Activated CD8-positive, alpha-beta T cell treated with anti-CD3 and anti-CD28 coated beads for 36 hours (primary cell): Measurements from ENCODE around the gene CDK13. TPM values are rescaled to one million over a fixed set of nuclear protein-coding genes. Genes with fewer than 3 reads are reported as not detected.

Experiments
- ATAC-seq: fragments of 200-7000 bp; cut with Tn5 transposase; one replicate; pipeline ENCODE4 v1.10.0; 2021; ENCODE audit warnings: mild to moderate bottlenecking, moderate library complexity
- CTCF ChIA-PET: fragments of 350-600 bp; sonication (Branson Sonifier 250); formaldehyde crosslinking; loops from one replicate; lab custom pipeline; 2021; ENCODE audit warnings: antibody characterized with exemption; lab: Charles Lee
- POLR2A ChIA-PET: fragments of 350-600 bp; sonication (Branson Sonifier 250); formaldehyde crosslinking; loops from one replicate; lab custom pipeline; 2021; ENCODE audit warnings: antibody characterized with exemption; lab: Charles Lee
- DNase-seq: peaks from one replicate; pipeline ENCODE4 v3.0.0-alpha.2; 2020
- H3K27ac Mint-ChIP-seq: one replicate; pipeline ENCODE4 v1.8.0; 2021; ENCODE audit warnings: mild to moderate bottlenecking, mixed read lengths
- H3K27me3 Mint-ChIP-seq: one replicate; pipeline ENCODE4 v1.8.0; 2021; ENCODE audit warnings: mixed read lengths
- H3K36me3 Mint-ChIP-seq: one replicate; pipeline ENCODE4 v1.8.0; 2021; ENCODE audit warnings: low read depth, mixed read lengths
- H3K4me1 Mint-ChIP-seq: one replicate; pipeline ENCODE4 v1.8.0; 2021; ENCODE audit warnings: low read depth, mixed read lengths
- H3K4me3 Mint-ChIP-seq: one replicate; pipeline ENCODE4 v1.8.0; 2021; ENCODE audit warnings: mild to moderate bottlenecking, moderate library complexity, mixed read lengths
- H3K9me3 Mint-ChIP-seq: one replicate; pipeline ENCODE4 v1.8.0; 2021; ENCODE audit warnings: mixed read lengths
- CTCF ChIP-seq: fragments of 200-600 bp; IDR thresholded peaks from one replicate; pipeline ENCODE4 v1.8.0; 2022; ENCODE audit warnings: antibody characterized with exemption, mild to moderate bottlenecking
- intact Hi-C: fragments of 100-400 bp; cut with micrococcal nuclease; formaldehyde crosslinking; loops from one replicate; pipeline ENCODE4 v1.10.0; 2022
- total RNA-seq, 2 experiments: library from RNA; stranded (reverse); gene quantifications; one replicate each; pipeline ENCODE4 v1.2.3, GENCODE V29; 2021

Gene CDK13
- total RNA-seq, 2 experiments from 2014 or later: 31.6 to 32.2 TPM

- ATAC-seq (no peak), DNase-seq (no peak)
- no peak overlapping the region for H3K4me3 Mint-ChIP-seq
- intact Hi-C loops: no loop called here
- peaks cover 26% of the 10 kb centered on the region for H3K4me1 Mint-ChIP-seq
- H3K9me3 Mint-ChIP-seq: no peaks in the 10 kb centered on the region
- TF ChIP-seq CTCF: no peak
- H3K27me3 Mint-ChIP-seq: no peaks in the 10 kb centered on the region
- CTCF ChIA-PET: no interaction called here
- H3K27ac Mint-ChIP-seq: no peak overlapping the region
- POLR2A ChIA-PET: interaction anchor here (1.6 kb wide), 1 partner anchor 64 kb away, joined by 5 read pairs; no protein-coding TSS in a partner anchor
- peaks cover 23% of the 10 kb centered on the region for H3K36me3 Mint-ChIP-seq
Observed at GRCh38 chr7:40014376-40014775, 64.3 kb downstream of the CDK13 start.

GRCh38 chr7:40015790-40016296, 65.8 kb downstream of the CDK13 start:
- H3K36me3 Mint-ChIP-seq: peaks cover 18% of the 10 kb centered on the region
- H3K27ac Mint-ChIP-seq: peak overlapping the region; percentile 70
- peaks cover 26% of the 10 kb centered on the region for H3K4me1 Mint-ChIP-seq
- ATAC-seq (peak; percentile 89), DNase-seq (peak; percentile 20)
- ChIA-PET POLR2A (interaction anchor here (1.0 to 1.6 kb wide), 3 partner anchors 13 to 67 kb away, joined by 3 to 6 read pairs (median 5); no protein-coding TSS in a partner anchor), CTCF (interaction anchor here (0.7 to 1.4 kb wide), 4 partner anchors 11 to 120 kb away, joined by 3 to 5 read pairs (median 4); no protein-coding TSS in a partner anchor)
- no peak overlapping the region for H3K4me3 Mint-ChIP-seq
- H3K9me3 Mint-ChIP-seq: no peaks in the 10 kb centered on the region
- H3K27me3 Mint-ChIP-seq: no peaks in the 10 kb centered on the region
- intact Hi-C loops: no loop called here
- no peak for TF ChIP-seq CTCF

DNA sequence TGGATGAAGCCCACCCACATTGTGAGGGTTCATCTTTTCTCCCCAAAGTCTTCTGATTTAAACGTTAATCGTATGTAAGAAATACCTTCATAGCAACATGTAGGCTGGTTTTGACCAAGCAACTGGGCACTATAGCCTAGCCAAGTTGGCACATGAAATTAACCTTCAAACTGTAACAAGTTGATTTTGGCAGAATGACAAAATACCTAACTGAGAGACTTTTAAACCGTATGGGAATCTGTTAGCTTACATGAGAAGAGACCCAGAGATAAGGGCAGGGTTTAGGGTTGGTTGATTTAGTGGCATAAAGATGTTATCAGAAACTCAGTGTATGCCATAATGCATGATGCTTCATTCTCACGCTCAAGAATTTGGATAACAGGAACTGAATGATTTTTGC, 69.5 kb downstream of the CDK13 start:
- H3K36me3 Mint-ChIP-seq: peaks cover 17% of the 10 kb centered on the region
- TF ChIP-seq CTCF: no peak
- ChIA-PET CTCF (interaction anchor here (0.8 to 1.2 kb wide), 2 partner anchors 33 to 123 kb away, joined by 3 read pairs; no protein-coding TSS in a partner anchor), POLR2A (interaction anchor here (2.1 kb wide), 1 partner anchor 19 kb away, joined by 5 read pairs; no protein-coding TSS in a partner anchor)
- H3K27ac Mint-ChIP-seq: no peak overlapping the region
- no peak overlapping the region for H3K4me3 Mint-ChIP-seq
- intact Hi-C loops: no loop called here
- no peaks in the 10 kb centered on the region for H3K9me3 Mint-ChIP-seq
- DNase-seq (no peak), ATAC-seq (no peak)
- no peaks in the 10 kb centered on the region for H3K27me3 Mint-ChIP-seq
- H3K4me1 Mint-ChIP-seq: peaks cover 25% of the 10 kb centered on the region

DNA sequence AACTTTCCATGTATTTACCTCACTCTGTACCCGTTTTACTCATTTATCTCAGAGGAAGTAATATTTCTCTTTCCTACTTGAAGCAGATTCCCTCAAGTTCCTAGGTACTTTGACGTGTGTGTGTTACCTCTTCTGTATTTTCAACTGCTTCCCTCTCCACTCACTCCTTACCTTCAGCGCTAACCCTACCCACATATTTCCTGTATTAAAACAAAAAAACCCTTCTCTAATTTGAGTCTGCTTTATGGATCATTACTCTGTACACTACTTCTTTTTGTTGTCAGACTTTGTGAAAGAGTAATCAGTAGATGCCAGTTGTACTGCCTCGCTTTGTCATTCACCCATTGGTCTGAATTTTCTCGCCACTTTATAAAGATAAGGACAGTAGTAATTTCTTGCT, 74.0 kb downstream of the CDK13 start:
- Mint-ChIP-seq H3K27ac (peak overlapping the region; percentile 47), H3K4me1 (peaks cover 15% of the 10 kb centered on the region), H3K36me3 (peaks cover 10% of the 10 kb centered on the region), H3K9me3 (no peaks in the 10 kb centered on the region), H3K4me3 (no peak overlapping the region), H3K27me3 (no peaks in the 10 kb centered on the region)
- ChIA-PET POLR2A (interaction anchor here (0.6 kb wide), 1 partner anchor 282 kb away, joined by 4 read pairs; no protein-coding TSS in a partner anchor), CTCF (no interaction called here)
- TF ChIP-seq CTCF: no peak
- intact Hi-C loops: no loop called here
- no peak for DNase-seq
- ATAC-seq: no peak

- peaks cover 16% of the 10 kb centered on the region for H3K4me1 Mint-ChIP-seq
- H3K27me3 Mint-ChIP-seq: no peaks in the 10 kb centered on the region
- H3K36me3 Mint-ChIP-seq: peaks cover 11% of the 10 kb centered on the region
- no peak overlapping the region for H3K27ac Mint-ChIP-seq
- H3K9me3 Mint-ChIP-seq: no peaks in the 10 kb centered on the region
- CTCF ChIA-PET: interaction anchor here (1.2 kb wide), 1 partner anchor 27 kb away, joined by 3 read pairs; no protein-coding TSS in a partner anchor
- intact Hi-C loops: no loop called here
- DNase-seq (no peak), ATAC-seq (no peak)
- no peak for TF ChIP-seq CTCF
- POLR2A ChIA-PET: interaction anchor here (0.9 kb wide), 1 partner anchor 33 kb away, joined by 3 read pairs; no protein-coding TSS in a partner anchor
- no peak overlapping the region for H3K4me3 Mint-ChIP-seq
Observed at GRCh38 chr7:40024841-40025240, 74.8 kb downstream of the CDK13 start.
